ENCODE data around the gene LLCFC1.

The LLCFC1 gene

DNA sequence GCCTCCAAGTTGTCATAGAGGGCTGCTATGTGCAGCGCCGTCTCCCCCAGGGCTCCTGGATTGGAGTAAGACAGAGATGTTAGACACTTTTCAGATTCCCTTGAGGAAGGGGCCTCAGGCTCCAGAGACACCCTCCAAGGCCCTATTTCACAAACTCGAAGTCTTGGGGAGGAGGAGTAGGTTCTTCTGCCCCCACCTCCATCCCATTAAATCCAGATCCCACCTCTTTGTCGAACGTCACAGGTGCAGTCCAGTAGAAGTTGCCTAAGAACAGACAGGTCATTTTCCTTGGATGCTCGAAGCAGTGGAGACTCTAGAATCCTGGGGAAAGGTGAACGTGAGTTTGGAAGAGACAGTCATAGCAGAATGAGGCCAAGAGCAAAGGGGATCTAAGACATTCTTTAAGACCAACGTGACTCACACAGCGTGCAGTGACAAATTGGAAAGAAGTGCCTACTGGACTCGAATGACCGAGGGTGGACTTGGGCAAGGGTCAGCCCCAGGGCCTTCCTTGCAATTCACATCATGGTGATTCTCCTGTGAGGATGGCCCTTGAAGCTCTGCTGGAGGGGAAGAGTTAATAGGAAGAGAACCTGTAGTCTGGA, 9.1 kb upstream of the LLCFC1 start:
- TF ChIP-seq, protein P1, sequence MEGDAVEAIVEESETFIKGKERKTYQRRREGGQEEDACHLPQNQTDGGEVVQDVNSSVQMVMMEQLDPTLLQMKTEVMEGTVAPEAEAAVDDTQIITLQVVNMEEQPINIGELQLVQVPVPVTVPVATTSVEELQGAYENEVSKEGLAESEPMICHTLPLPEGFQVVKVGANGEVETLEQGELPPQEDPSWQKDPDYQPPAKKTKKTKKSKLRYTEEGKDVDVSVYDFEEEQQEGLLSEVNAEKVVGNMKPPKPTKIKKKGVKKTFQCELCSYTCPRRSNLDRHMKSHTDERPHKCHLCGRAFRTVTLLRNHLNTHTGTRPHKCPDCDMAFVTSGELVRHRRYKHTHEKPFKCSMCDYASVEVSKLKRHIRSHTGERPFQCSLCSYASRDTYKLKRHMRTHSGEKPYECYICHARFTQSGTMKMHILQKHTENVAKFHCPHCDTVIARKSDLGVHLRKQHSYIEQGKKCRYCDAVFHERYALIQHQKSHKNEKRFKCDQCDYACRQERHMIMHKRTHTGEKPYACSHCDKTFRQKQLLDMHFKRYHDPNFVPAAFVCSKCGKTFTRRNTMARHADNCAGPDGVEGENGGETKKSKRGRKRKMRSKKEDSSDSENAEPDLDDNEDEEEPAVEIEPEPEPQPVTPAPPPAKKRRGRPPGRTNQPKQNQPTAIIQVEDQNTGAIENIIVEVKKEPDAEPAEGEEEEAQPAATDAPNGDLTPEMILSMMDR (IDR thresholded peaks at IDR 0.05; ENCODE audit: low read depth, low read length, missing control alignments): no peak
- in situ Hi-C loops (cut with HindIII; ENCODE audit: low pct_ligation_motif_present, low sequenced_read_pairs): no loop called here
- H3K4me3 ChIP-seq (ENCODE audit: low read depth, low read length): no peak overlapping the region
- no peak overlapping the region for H3K27ac ChIP-seq
- H3K36me3 ChIP-seq (replicated peaks): no peaks in the 10 kb centered on the region
- no peaks in the 10 kb centered on the region for H3K27me3 ChIP-seq (replicated peaks)
- no peak for DNase-seq

DNA sequence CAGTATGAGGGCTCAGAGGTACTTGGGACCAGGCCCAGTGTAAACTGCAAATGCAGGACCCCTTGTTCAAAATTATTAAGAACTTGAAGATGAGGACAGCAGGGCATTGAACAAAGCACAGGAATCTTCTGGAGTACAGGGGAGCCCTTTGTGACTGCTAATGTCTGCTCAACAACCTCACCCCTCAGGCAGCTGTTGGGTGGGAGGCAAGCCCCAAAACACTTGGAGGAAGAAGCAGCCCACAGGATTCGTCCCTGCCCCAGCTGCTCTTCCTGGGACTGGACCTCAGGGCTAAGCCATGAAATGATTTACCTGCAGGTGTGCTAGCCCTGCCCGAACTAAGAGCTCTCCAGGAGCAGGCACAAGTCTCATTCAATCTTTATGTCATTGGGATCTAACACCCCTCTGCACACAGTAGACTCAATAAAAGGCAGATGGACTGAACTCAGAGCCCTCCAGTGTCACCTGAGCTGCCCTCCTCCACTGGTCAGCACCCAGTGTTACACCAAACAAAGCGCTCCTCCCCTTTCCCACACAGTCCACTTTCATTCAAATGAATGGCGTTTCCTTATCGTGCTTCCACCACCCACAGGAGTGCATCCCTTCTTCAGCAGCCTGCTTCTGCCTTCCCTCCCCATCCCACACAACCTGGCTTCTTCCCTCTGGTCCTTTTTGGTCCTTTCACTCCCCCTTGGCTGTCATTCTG, 6.7 kb upstream of the LLCFC1 start:
- Histone ChIP-seq H3K27me3 (replicated peaks) (no peaks in the 10 kb centered on the region), H3K27ac (no peak overlapping the region), H3K4me3 (ENCODE audit: low read depth, low read length) (no peak overlapping the region), H3K36me3 (replicated peaks) (no peaks in the 10 kb centered on the region)
- in situ Hi-C loops (cut with HindIII; ENCODE audit: low pct_ligation_motif_present, low sequenced_read_pairs): no loop called here
- no peak for DNase-seq
- TF ChIP-seq, protein P1 (IDR thresholded peaks at IDR 0.05; ENCODE audit: low read depth, low read length, missing control alignments): no peak

DNA sequence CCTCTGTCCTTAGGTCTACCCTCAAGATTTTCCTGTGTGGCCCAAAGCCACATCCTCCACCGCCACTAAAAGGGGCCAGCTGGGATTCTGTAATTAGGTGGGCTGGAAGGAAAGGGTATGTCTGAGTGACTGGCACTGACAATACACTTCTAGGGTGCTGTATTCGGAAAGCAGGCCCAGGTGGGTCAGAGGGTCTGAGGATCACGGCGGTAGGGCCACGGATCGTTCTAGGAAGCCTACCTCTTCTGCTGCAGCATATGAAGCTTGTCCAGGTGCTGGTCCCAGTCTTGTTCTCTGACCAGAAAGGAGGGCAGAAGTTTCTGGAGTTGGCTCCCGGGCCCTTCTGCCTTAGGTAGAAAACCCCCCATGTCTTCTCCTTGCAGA, 6.2 kb upstream of the LLCFC1 start:
- H3K27me3 ChIP-seq (replicated peaks): no peaks in the 10 kb centered on the region
- H3K4me3 ChIP-seq (ENCODE audit: low read depth, low read length): no peak overlapping the region
- no peak for DNase-seq
- in situ Hi-C loops (cut with HindIII; ENCODE audit: low pct_ligation_motif_present, low sequenced_read_pairs): no loop called here
- no peaks in the 10 kb centered on the region for H3K36me3 ChIP-seq (replicated peaks)
- no peak overlapping the region for H3K27ac ChIP-seq
- TF ChIP-seq, protein P1 (IDR thresholded peaks at IDR 0.05; ENCODE audit: low read depth, low read length, missing control alignments): no peak

- TF ChIP-seq, protein P1 (IDR thresholded peaks at IDR 0.05; ENCODE audit: low read depth, low read length, missing control alignments): no peak
- Histone ChIP-seq H3K27ac (no peak within 1 kb of the TSS), H3K27me3 (replicated peaks) (no peaks in the 10 kb centered on the region), H3K36me3 (replicated peaks) (no peaks in the 10 kb centered on the region), H3K4me3 (ENCODE audit: low read depth, low read length) (no peak within 1 kb of the TSS)
- in situ Hi-C loops (cut with HindIII; ENCODE audit: low pct_ligation_motif_present, low sequenced_read_pairs): no loop called here
- DNase-seq: no peak
These were observed 5.7 kb upstream of the LLCFC1 start, which contains the start of gene TRPV5 for GRCh38 chr7:142933624-142934023. TSS of gene TRPV5 (minus strand) at chr7:142933746. CDS start at chr7:142933459, 287 bp downstream.

- TF ChIP-seq, protein P1 (IDR thresholded peaks at IDR 0.05; ENCODE audit: low read depth, low read length, missing control alignments): no peak
- H3K4me3 ChIP-seq (ENCODE audit: low read depth, low read length): no peak overlapping the region
- H3K27me3 ChIP-seq (replicated peaks): no peaks in the 10 kb centered on the region
- DNase-seq: no peak
- in situ Hi-C loops (cut with HindIII; ENCODE audit: low pct_ligation_motif_present, low sequenced_read_pairs): no loop called here
- no peaks in the 10 kb centered on the region for H3K36me3 ChIP-seq (replicated peaks)
- H3K27ac ChIP-seq: no peak overlapping the region
These were observed 5.2 kb upstream of the LLCFC1 start for GRCh38 chr7:142934056-142934455.

Measured in brain microvascular endothelial cell (primary cell).